GM23338 (cell line): ENCODE measurements around the gene PELI1. TPM values are rescaled to one million over a fixed set of nuclear protein-coding genes. Genes with fewer than 3 reads are reported as not detected.

Experiments
- ATAC-seq: fragments of 200-7000 bp; cut with Tn5 transposase; 3 replicates; pipeline ENCODE4 v1.9.1; 2020
- DNase-seq: peaks from one replicate; pipeline ENCODE4 v3.0.0-alpha.2; 2015; ENCODE audit warnings: low spot score
- H2AFZ ChIP-seq: fragments of 200-600 bp; sonication (generic); 2 replicates; pipeline ENCODE4 v1.8.0; 2016; ENCODE audit warnings: antibody characterized with exemption, mild to moderate bottlenecking, moderate library complexity
- H3F3A ChIP-seq: fragments of 200-600 bp; sonication (generic); replicated peaks from 2 replicates; pipeline ENCODE4 v1.8.0; 2017; ENCODE audit warnings: antibody characterized with exemption, mixed run types, low read depth
- H3K27ac ChIP-seq: fragments of 200-600 bp; sonication (generic); 2 replicates; pipeline ENCODE4 v1.6.1; 2016; ENCODE audit warnings: low read depth
- H3K27me3 ChIP-seq: fragments of 200-600 bp; sonication (generic); 2 replicates; pipeline ENCODE4 v1.8.0; 2016; ENCODE audit warnings: mild to moderate bottlenecking, mixed run types, moderate library complexity; ENCODE audit not compliant: insufficient read depth
- H3K36me3 ChIP-seq: fragments of 200-600 bp; sonication (generic); 2 replicates; pipeline ENCODE4 v1.8.0; 2016; ENCODE audit warnings: mild to moderate bottlenecking; ENCODE audit not compliant: insufficient read depth
- H3K4me1 ChIP-seq: fragments of 200-600 bp; sonication (generic); 2 replicates; pipeline ENCODE4 v1.8.0; 2016; ENCODE audit warnings: mild to moderate bottlenecking, moderate library complexity; ENCODE audit not compliant: insufficient read depth
- H3K4me2 ChIP-seq: fragments of 200-600 bp; sonication (generic); 2 replicates; pipeline ENCODE4 v1.7.1; 2017; ENCODE audit warnings: mixed run types
- H3K4me3 ChIP-seq: fragments of 200-600 bp; sonication (generic); 2 replicates; pipeline ENCODE4 v1.6.1; 2016; ENCODE audit warnings: mixed run types
- H3K79me2 ChIP-seq: fragments of 200-600 bp; sonication (generic); replicated peaks from 2 replicates; pipeline ENCODE4 v1.8.0; 2017; ENCODE audit warnings: mild to moderate bottlenecking; ENCODE audit not compliant: insufficient read depth
- H3K9me2 ChIP-seq: fragments of 200-600 bp; sonication (generic); 2 replicates; pipeline ENCODE4 v1.8.0; 2017; ENCODE audit not compliant: insufficient read depth
- H4K20me1 ChIP-seq: fragments of 200-600 bp; sonication (generic); replicated peaks from 2 replicates; pipeline ENCODE4 v1.8.0; 2017; ENCODE audit warnings: mild to moderate bottlenecking; ENCODE audit not compliant: insufficient read depth
- H3K27ac Mint-ChIP-seq: 2 replicates; pipeline ENCODE4 v1.8.0; 2020; ENCODE audit warnings: inconsistent platforms, mild to moderate bottlenecking, moderate library complexity, mixed read lengths
- H3K27me3 Mint-ChIP-seq: 3 replicates; pipeline ENCODE4 v1.8.0; 2022; ENCODE audit warnings: low read depth, mild to moderate bottlenecking, moderate library complexity, mixed read lengths, inconsistent platforms; ENCODE audit not compliant: insufficient read depth, poor library complexity
- H3K36me3 Mint-ChIP-seq: 3 replicates; pipeline ENCODE4 v1.8.0; 2021; ENCODE audit warnings: low read depth, mild to moderate bottlenecking, inconsistent platforms, moderate library complexity, mixed read lengths
- H3K4me1 Mint-ChIP-seq: 3 replicates; pipeline ENCODE4 v1.8.0; 2020; ENCODE audit warnings: mild to moderate bottlenecking, inconsistent platforms, mixed read lengths
- H3K4me3 Mint-ChIP-seq: 3 replicates; pipeline ENCODE4 v1.8.0; 2021; ENCODE audit warnings: moderate library complexity, mild to moderate bottlenecking, inconsistent platforms, mixed read lengths
- H3K9me3 Mint-ChIP-seq: 3 replicates; pipeline ENCODE4 v1.8.0; 2020; ENCODE audit warnings: moderate library complexity, mild to moderate bottlenecking, inconsistent platforms, mixed read lengths
- CREB1 ChIP-seq: fragments of 250-450 bp; sonication (Bioruptor Pico); IDR thresholded peaks from 2 replicates; pipeline ENCODE4 v1.5.0; 2020; ENCODE audit warnings: low read depth, mild to moderate bottlenecking, moderate library complexity
- CTCF ChIP-seq, 2 experiments: fragments of 200-600 bp in 1 of 2; sonication (generic) in 1 of 2; conservative IDR thresholded peaks; 2 replicates each; pipeline versions ENCODE4 v1.5.1 to v1.6.1; 2016 to 2017; ENCODE audit warnings: antibody characterized with exemption in 2 of 2, low read depth in 2 of 2, mild to moderate bottlenecking in 2 of 2, moderate library complexity in 1 of 2
- ETS1 ChIP-seq: IDR thresholded peaks from 2 replicates; pipeline ENCODE4 v1.6.1; 2016; ENCODE audit warnings: antibody characterized with exemption
- EZH2 ChIP-seq: fragments of 200-600 bp; sonication (generic); IDR thresholded peaks from one replicate; pipeline ENCODE4 v1.8.0; 2017; ENCODE audit warnings: antibody characterized with exemption, mild to moderate bottlenecking, low read depth; ENCODE audit not compliant: unreplicated experiment
- EZH2phosphoT487 ChIP-seq: fragments of 200-600 bp; sonication (generic); IDR thresholded peaks from one replicate; pipeline ENCODE4 v1.8.1; 2018; ENCODE audit warnings: antibody characterized with exemption; ENCODE audit not compliant: unreplicated experiment
- JUNB ChIP-seq: IDR thresholded peaks from one replicate; pipeline ENCODE4 v1.6.1; 2016; ENCODE audit warnings: antibody characterized with exemption; ENCODE audit not compliant: unreplicated experiment
- NANOG ChIP-seq: IDR thresholded peaks from 2 replicates; pipeline ENCODE4 v1.6.1; 2016; ENCODE audit warnings: antibody characterized with exemption, borderline replicate concordance
- POLR2AphosphoS5 ChIP-seq: IDR thresholded peaks from 2 replicates; pipeline ENCODE4 v1.6.1; 2016; ENCODE audit warnings: antibody characterized with exemption, low read depth
- REST ChIP-seq: IDR thresholded peaks from one replicate; pipeline ENCODE4 v1.6.1; 2018; ENCODE audit warnings: antibody characterized with exemption; ENCODE audit not compliant: unreplicated experiment
- STAT1 ChIP-seq: IDR thresholded peaks from one replicate; pipeline ENCODE4 v1.6.1; 2016; ENCODE audit warnings: antibody characterized with exemption; ENCODE audit not compliant: unreplicated experiment
- ZNF114 ChIP-seq: fragments of 250-450 bp; sonication (Bioruptor Pico); IDR thresholded peaks from 2 replicates; pipeline ENCODE4 v1.5.0; 2020; ENCODE audit warnings: mild to moderate bottlenecking, moderate library complexity
- ZNF331 ChIP-seq: fragments of 250-450 bp; sonication (Bioruptor Pico); IDR thresholded peaks from 2 replicates; pipeline ENCODE4 v1.5.0; 2020; ENCODE audit warnings: low read depth, mild to moderate bottlenecking, moderate library complexity
- ZNF462 ChIP-seq: fragments of 250-450 bp; sonication (Bioruptor Pico); IDR thresholded peaks from 2 replicates; pipeline ENCODE4 v1.5.0; 2020; ENCODE audit warnings: mild to moderate bottlenecking, moderate library complexity
- polyA plus RNA-seq: library from polyadenylated mRNA; unstranded; fragments of >200 nt; fragmentation: Nextera tagmentation; extraction: Ambion mirVana; gene quantifications from 2 replicates; pipeline ENCODE4 v1.2.1, GENCODE V29; 2016
- total RNA-seq: library from RNA; depleted of rRNA; stranded (reverse); fragments of >200 nt; shearing (Covaris generic); gene quantifications from 2 replicates; pipeline ENCODE4 v1.2.3, GENCODE V29; 2014

PELI1 gene
- total and polyA plus RNA-seq, 2 experiments from 2014 or later, result 32.4 to 61.8 TPM

- Histone ChIP-seq H3K36me3 (peaks cover 6% of the 10 kb centered on the region; the same call in 1 of the 2 replicates), H4K20me1 (peaks cover 13% of the 10 kb centered on the region), H3K4me1 (peaks cover 36% of the 10 kb centered on the region), H3K9me2 (no peaks in the 10 kb centered on the region), H3K79me2 (peaks cover 98% of the 10 kb centered on the region), H3K4me3 (no peak overlapping the region), H3K4me2 (no peak overlapping the region), H3F3A (no peaks in the 10 kb centered on the region), H3K27me3 (no peaks in the 10 kb centered on the region), H3K27ac (no peak overlapping the region), H2AFZ (no peak overlapping the region)
- ATAC-seq (no peak), DNase-seq (no peak)
- H3K36me3 Mint-ChIP-seq, result peaks cover 19% of the 10 kb centered on the region; the same call in 2 of the 3 replicates
- H3K27me3 Mint-ChIP-seq, result no peaks in the 10 kb centered on the region
- peaks cover 29% of the 10 kb centered on the region for H3K4me1 Mint-ChIP-seq
- no peak overlapping the region for H3K27ac Mint-ChIP-seq
- no peak overlapping the region for H3K4me3 Mint-ChIP-seq
- no peaks in the 10 kb centered on the region for H3K9me3 Mint-ChIP-seq
- TF ChIP-seq ZNF462 (no peak), STAT1 (no peak), EZH2 (no peak), REST (no peak), POLR2AphosphoS5 (no peak), CREB1 (CRISPR knock-in tag) (no peak), EZH2phosphoT487 (no peak), JUNB (no peak), CTCF (conservative IDR thresholded peaks at IDR 0.05; ENCODE audit: low read depth in 2 of 2) (no peak), ZNF331 (CRISPR knock-in tag) (no peak), NANOG (no peak), ETS1 (no peak), ZNF114 (no peak)
Observed at GRCh38 chr2:64112016-64112415, 32.2 kb downstream of the PELI1 start.
